ENCODE results near the gene PDE2A.
A peak's percentile ranks its signal among the peaks of the same experiment; 100 is the strongest.

The PDE2A gene

GRCh38 chr11:72586321-72587090 is 87.7 kb downstream of the PDE2A start:
- no peak for DNase-seq

GRCh38 chr11:72585762-72586311 is 88.4 kb downstream of the PDE2A start:
- DNase-seq = peak; percentile 52

GRCh38 chr11:72584939-72585597 is 89.2 kb downstream of the PDE2A start:
- no peak for DNase-seq

- no peak for DNase-seq
Observed at GRCh38 chr11:72584293-72584938, 89.8 kb downstream of the PDE2A start.

GRCh38 chr11:72583616-72584292 is 90.5 kb downstream of the PDE2A start:
- no peak for DNase-seq

GRCh38 chr11:72583177-72583553 is 91.1 kb downstream of the PDE2A start:
- DNase-seq = no peak

- no peak for DNase-seq
Observed at GRCh38 chr11:72582206-72583176, 91.7 kb downstream of the PDE2A start.

- DNase-seq = no peak
Observed at GRCh38 chr11:72581067-72581466, 93.2 kb downstream of the PDE2A start.

GRCh38 chr11:72580642-72580950 is 93.6 kb downstream of the PDE2A start:
- no peak for DNase-seq

- DNase-seq = no peak
Observed at GRCh38 chr11:72579816-72580641, 94.2 kb downstream of the PDE2A start.

GRCh38 chr11:72578991-72579815 is 95.0 kb downstream of the PDE2A start:
- no peak for DNase-seq

- DNase-seq = no peak
Observed at GRCh38 chr11:72578566-72578965, 95.7 kb downstream of the PDE2A start.

- DNase-seq = no peak
Observed at GRCh38 chr11:72578051-72578450, 96.2 kb downstream of the PDE2A start.

- no peak for DNase-seq
Observed at GRCh38 chr11:72577271-72577721, 96.9 kb downstream of the PDE2A start.

GRCh38 chr11:72576661-72577060 is 97.6 kb downstream of the PDE2A start:
- DNase-seq = no peak

- no peak for DNase-seq
Observed at GRCh38 chr11:72576243-72576595, 98.0 kb downstream of the PDE2A start.

GRCh38 chr11:72575533-72576242 is 98.5 kb downstream of the PDE2A start:
- DNase-seq = no peak

- DNase-seq = no peak
Observed at GRCh38 chr11:72574548-72575460, 99.4 kb downstream of the PDE2A start.
